Dermis blood vessel endothelial cell (primary cell): Measurements from ENCODE around the gene UPK3A. TPM values are rescaled to one million over a fixed set of nuclear protein-coding genes. Genes with fewer than 3 reads are reported as not detected.

Experiments used
- DNase-seq: peaks from one replicate; pipeline ENCODE4 v3.0.0; 2010
- total RNA-seq: library from RNA; depleted of rRNA; stranded (reverse); fragments of >200 nt; gene quantifications from 2 replicates; pipeline ENCODE4 v1.2.3, GENCODE V29; 2014

The UPK3A gene
- total RNA-seq, 1 donor from 2014 or later: not detected

GRCh38 chr22:45332001-45332400 lies 47.3 kb downstream of the UPK3A start:
- no peak for DNase-seq

- no peak for DNase-seq
These were observed 49.3 kb downstream of the UPK3A start for GRCh38 chr22:45334068-45334467.

GRCh38 chr22:45334528-45334927 lies 49.8 kb downstream of the UPK3A start:
- DNase-seq: no peak

GRCh38 chr22:45335021-45335818 lies 50.5 kb downstream of the UPK3A start:
- peak; percentile 13 for DNase-seq

DNA sequence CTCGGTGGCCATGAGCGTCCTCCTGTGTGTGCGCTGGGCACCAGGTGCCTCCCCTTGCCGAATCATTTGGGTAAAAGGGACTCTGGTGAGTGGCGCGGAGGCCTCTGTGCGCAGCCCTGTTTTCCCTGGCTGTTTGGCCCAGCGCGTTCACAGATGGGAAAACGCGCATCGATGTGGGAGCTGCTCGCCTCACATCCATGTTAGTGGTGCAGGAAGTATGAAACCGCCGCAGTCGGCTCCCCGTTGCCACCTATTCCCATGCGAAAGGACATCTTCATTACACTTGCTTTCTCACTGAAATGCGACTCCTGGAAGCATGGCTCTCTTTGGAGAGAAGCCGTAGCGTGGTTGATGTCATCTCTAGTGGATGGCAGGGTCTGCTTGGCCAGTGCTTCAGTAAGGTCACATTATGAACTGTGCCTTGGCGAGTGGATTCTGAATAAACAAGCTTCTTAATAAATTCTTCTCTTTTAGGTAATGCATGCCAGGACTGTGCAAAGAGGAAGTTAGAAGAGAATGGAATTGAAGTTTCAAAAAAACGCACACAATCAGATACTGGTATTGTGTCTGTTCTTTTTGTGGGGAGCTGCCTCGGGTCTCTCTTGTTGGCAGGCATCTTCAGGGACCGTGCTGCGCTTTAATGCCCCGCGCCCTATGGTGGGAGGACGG lies 51.2 kb downstream of the UPK3A start:
- DNase-seq: peak; percentile 66

DNA sequence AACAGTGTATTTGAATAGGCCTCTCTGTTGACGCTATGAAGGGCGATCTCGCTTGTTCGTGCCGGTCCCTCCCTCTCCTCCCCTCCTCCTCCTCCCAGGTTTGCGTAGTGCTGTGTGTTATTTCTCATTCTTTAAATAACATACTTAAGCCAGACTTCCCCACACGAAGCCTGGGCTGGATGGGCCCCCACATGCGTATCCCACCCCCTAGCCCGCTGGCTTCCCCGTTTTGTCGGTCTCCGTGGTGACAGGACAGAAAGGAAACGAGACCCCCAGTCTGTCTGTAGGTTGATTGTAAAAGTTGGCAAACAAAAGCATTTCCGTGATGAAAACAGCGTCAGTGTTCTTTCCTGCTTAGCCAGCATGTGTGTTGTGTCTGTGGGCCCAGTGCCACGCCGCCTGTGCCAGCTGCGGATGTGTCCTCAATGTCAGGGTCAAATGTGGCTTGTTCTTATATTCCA lies 52.3 kb downstream of the UPK3A start:
- DNase-seq: peak; percentile 99

- no peak for DNase-seq
These were observed 52.8 kb downstream of the UPK3A start for GRCh38 chr22:45337536-45337935.

- DNase-seq: no peak
These were observed 54.0 kb downstream of the UPK3A start for GRCh38 chr22:45338795-45339194.

DNA sequence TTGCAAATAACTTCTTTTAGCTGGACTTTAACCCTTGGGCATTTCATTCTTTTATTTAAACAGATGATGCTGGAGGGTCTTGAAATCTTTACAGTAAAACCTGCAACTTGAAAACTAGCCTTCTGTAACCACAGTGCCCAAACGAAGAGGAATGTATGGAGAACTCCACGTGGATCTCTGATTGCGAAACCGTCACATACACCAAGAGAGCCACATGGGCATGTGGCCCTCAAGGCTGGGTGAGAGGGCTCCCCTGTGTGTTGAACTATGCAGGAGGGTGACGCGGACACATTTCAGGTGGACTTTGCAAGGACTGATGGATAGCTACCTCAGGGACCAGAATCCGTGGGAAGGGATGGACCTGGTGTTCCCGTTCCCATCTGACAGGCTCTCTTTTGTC lies 55.6 kb downstream of the UPK3A start:
- DNase-seq: no peak

DNA sequence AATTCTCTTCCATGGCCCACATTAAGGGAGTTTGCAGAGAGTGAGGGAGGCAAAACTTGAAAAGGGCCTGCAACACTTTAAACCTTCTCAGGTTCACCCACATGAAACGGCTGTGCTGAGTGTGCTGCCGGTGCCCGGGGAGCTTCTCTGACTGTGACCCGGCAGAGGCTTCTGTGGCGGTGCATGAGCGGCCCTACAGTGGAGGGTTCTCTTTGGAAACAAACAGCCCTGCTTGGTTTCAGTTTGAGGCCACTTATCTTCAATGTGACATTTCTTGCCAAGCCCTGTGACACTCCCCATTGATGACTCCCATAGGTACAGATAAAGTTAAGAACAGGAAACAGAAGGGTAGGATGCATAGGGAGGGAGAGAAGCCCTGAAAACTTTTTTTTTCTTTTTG lies 56.7 kb downstream of the UPK3A start:
- DNase-seq: no peak

DNA sequence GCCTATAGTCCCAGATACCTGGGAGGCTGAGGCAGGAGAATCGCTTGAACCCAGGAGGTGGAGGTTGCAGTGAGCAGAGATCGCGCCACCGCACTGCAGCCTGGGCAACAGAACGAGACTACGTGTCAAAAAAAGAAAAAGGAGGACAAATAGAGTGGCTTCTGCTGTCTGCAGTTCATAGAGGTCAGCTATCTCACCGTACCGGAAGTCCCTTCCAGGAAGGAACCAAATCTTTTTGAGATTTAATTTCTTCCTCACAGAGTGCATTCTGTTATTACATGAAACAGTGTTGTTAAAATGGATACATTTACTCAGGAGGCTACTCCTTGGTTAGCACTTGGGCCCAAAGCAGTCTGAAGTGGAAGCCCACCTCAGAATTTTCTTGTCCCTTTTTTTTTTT lies 58.4 kb downstream of the UPK3A start:
- no peak for DNase-seq

GRCh38 chr22:45344334-45344733 lies 59.6 kb downstream of the UPK3A start:
- no peak for DNase-seq

Other genes starting within 250 kb of the UPK3A start
- gene NUP50, start 121.0 kb upstream of the UPK3A start, total RNA-seq: 68.6 and 85.5 TPM in 2 replicates
- 73.9 and 81.8 TPM in 2 replicates for gene KIAA0930, start 44.1 kb upstream of the UPK3A start, total RNA-seq
- 14.2 and 28.6 TPM in 2 replicates for gene FAM118A, start 25.0 kb downstream of the UPK3A start, total RNA-seq
- not detected in 2 replicates for gene SMC1B, start 128.7 kb downstream of the UPK3A start, total RNA-seq
- 0.34 and 1.3 TPM in 2 replicates for gene RIBC2, start 128.7 kb downstream of the UPK3A start, total RNA-seq
- 0.34 and 0.56 TPM in 2 replicates for gene FBLN1, start 217.9 kb downstream of the UPK3A start, total RNA-seq